ENCODE measurements around the gene PLB1.
"Not testable (repeated sequence)": the region's sequence is repeated elsewhere in the genome, so short reads cannot be mapped to it uniquely, and the experiment has no call there.

Gene PLB1

GRCh38 chr2:28538134-28538533 lies 42.3 kb downstream of the PLB1 start:
- DNase-seq: no peak

- DNase-seq: no peak
These were observed 42.8 kb downstream of the PLB1 start for GRCh38 chr2:28538652-28539051.

- no peak for DNase-seq
These were observed 43.3 kb downstream of the PLB1 start for GRCh38 chr2:28539118-28539541.

- no peak for DNase-seq
These were observed 47.6 kb downstream of the PLB1 start for GRCh38 chr2:28543316-28544035.

GRCh38 chr2:28544036-28544346 lies 48.1 kb downstream of the PLB1 start:
- DNase-seq: no peak

GRCh38 chr2:28544405-28544921 lies 48.6 kb downstream of the PLB1 start:
- DNase-seq: no peak

GRCh38 chr2:28544922-28545589 lies 49.2 kb downstream of the PLB1 start:
- no peak for DNase-seq

GRCh38 chr2:28545590-28546200 lies 49.8 kb downstream of the PLB1 start:
- DNase-seq: no peak

GRCh38 chr2:28546242-28546641 lies 50.4 kb downstream of the PLB1 start:
- DNase-seq: no peak

GRCh38 chr2:28547223-28547860 lies 51.5 kb downstream of the PLB1 start:
- no peak for DNase-seq

- no peak for DNase-seq
These were observed 52.2 kb downstream of the PLB1 start for GRCh38 chr2:28547906-28548600.

GRCh38 chr2:28550345-28550744 lies 54.5 kb downstream of the PLB1 start:
- DNase-seq: not testable (repeated sequence)

- DNase-seq: no peak
These were observed 56.4 kb downstream of the PLB1 start for GRCh38 chr2:28552045-28552823.

GRCh38 chr2:28556303-28556702 lies 60.4 kb downstream of the PLB1 start:
- no peak for DNase-seq

GRCh38 chr2:28557389-28558131 lies 61.7 kb downstream of the PLB1 start:
- DNase-seq: no peak

- DNase-seq: no peak
These were observed 62.4 kb downstream of the PLB1 start for GRCh38 chr2:28558158-28558820.

GRCh38 chr2:28558918-28559317 lies 63.1 kb downstream of the PLB1 start:
- no peak for DNase-seq

GRCh38 chr2:28563869-28564268 lies 68.0 kb downstream of the PLB1 start:
- DNase-seq: no peak

- DNase-seq: no peak
These were observed 68.5 kb downstream of the PLB1 start for GRCh38 chr2:28564346-28564745.

- no peak for DNase-seq
These were observed 69.2 kb downstream of the PLB1 start for GRCh38 chr2:28565033-28565432.
